Suppressor macrophage treated with lipopolysaccharide for 4 hours (primary cell): ENCODE measurements around the gene GALNT9.
"Not testable (repeated sequence)": the region's sequence is repeated elsewhere in the genome, so short reads cannot be mapped to it uniquely, and the experiment has no call there.

ENCODE experiments used
- DNase-seq: peaks from one replicate; pipeline ENCODE4 v3.0.0-alpha.2; 2020

GALNT9 gene

DNA sequence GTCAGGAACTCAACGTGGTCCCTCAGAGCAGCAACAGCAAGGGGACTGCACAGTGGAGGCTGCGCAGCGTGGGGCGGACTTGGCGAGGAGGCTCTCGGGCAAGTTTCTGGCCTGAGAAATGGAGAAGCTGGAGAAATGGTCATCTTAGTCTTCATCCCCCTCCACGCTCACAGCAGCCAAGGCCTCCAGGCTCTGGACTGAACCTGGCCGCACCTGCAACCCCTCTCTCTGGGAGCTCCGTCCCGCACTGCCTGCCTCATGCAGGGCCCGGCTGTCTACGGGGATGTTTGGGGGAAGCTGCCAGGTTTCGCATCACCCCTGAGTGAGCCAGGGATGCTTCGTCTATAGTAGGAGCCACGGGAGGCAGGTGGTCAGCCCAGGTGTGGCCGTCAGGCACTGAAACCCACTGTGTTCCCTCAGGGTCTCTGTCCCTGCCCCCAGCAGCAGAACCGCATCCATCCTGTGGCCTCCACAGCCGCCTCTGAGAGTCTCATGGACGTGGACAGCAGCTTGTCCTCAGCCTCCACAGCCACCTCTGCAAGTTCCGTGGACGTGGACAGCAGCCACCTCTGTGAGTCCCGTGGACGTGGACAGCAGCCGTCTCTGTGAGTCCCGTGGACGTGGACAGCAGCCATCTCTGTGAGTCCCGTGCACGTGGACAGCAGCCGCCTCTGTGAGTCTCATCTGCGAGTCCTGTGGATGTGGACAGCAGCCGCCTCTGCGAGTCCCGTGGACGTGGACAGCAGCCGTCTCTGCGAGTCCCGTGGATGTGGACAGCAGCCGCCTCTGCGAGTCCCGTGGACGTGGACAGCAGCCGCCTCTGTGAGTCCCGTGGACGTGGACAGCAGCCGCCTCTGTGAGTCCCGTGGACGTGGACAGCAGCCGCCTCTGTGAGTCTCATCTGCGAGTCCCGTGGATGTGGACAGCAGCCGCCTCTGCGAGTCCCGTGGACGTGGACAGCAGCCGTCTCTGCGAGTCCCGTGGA, 29.1 kb upstream of the GALNT9 start:
- DNase-seq: not testable (repeated sequence)

- DNase-seq: no peak
These were observed 28.3 kb upstream of the GALNT9 start for GRCh38 chr12:132357623-132358186.

DNA sequence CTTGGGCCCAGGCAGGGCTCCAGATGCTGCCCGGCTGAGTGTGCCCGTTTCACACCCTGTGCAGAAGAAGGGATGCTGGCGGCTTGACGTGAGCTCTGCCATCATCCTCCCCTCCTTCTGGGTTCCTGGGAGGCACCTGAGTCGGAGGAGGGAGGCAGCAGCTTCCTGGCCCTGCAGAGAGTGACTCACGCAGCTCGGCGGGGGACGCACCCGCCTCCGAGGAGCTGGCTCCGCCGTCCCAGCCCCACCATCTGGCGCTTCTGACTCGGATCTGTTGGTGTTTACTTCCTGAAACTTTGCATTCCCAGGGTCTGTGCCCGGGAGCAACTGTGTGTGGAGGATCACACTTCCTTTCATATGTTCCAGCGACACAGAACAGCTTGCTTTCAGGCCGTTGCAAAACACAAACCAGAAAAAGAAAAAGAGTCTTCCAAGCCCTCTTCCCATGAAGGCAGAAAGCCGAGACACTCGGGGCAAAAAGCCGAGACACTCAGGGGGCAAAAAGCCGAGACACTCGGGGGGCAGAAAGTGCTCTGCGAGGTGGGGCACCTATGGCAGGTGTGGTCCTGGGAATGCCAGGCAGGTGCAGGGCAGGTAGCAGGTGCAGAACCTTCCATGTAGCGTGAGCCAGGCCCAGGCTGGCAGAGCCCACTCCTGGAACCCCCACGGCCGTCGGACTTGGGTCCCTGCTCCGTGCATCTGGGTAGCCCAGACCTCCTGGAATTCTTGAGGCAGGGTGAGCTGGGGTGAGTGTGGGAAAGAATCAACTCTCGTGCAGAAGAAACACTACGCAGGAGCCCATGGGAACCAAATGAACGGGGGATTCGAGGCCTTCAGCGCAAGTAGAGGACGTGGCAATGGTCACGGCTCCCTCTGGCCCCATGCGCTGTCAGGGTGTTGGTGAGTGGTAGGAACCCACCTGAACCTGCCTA, 27.6 kb upstream of the GALNT9 start:
- DNase-seq: peak; percentile 11

DNA sequence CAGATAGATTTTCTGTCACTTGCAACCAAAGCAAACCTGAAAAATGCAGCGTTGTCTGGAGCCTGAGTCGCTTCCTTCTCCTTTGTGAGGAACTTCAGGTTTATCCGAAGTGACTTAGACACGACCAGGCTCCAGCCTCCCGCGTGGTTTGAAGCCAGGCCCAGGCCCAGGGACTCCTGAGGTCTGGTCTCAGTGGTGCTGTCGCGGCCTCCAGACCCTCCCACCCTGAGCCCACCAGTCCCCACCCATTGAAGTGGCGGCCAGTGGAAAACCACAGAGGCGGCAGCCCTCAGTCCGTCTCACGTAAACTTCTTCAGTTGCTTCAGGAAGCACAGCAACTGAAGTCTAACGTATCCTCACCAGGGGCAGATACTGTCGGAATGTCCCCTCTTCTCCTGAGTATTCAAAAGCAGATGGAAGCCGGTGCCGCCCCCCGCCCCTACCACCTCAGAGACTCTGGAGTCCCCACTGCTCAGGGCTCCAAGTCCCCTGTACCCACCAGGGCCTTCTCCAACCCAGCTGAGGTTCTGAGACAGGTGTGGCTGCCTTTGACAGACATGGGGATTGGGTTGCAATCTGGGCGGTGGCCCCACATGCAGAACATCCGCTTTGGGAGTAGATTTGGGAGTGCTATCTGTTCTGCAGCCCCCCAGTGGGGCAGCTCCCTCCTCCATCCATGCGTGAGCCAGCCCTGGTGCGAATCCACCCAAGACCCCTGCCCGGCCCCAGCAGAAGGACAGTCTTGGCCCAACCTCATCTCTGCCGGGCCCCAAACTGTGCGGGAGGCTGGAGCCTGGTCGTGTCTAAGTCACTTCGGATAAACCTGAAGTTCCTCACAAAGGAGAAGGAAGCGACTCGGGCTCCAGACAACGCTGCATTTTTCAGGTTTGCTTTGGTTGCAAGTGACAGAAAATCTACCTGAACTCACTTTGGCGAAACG, 26.6 kb upstream of the GALNT9 start:
- DNase-seq: no peak

- no peak for DNase-seq
These were observed 25.7 kb upstream of the GALNT9 start for GRCh38 chr12:132354982-132355680.

DNA sequence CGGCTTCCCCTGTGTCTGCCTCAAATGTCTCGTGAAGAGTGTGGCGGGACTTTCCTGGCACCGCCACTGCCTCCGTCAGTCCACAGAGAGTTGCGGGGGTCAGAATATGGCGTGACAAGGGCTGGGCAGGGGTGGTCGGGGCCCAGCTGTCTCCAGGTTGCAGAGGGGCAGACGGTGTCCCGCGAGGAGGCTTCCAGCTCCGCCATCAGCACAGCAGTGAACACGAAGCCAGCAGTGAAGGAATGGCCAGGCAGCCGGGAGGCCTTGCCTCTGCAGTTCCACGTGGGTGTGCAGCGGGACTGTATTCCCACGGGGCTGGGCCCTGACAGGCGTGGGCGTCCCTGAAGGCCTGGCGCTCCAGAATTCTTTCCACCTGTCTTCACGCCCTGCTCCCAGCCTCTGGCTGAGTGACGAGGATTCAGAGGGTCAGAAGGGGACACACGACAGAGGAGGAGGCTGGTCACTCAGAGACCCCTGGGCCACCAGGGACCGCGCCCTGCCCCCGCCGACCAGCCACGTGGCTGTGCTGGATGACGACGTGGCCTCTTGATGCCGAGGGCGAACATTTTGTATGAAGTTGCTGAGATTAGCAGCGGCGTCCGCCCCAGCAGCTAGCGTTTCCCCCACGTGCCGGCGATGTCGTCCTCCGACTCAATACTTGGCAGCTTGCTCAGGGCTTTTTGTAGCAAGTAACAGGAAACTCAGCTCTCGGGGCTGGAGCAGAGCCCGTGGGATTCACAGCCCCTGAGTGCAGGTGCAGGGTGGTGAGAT, 25.0 kb upstream of the GALNT9 start:
- no peak for DNase-seq

GRCh38 chr12:132353811-132354210, 24.4 kb upstream of the GALNT9 start:
- DNase-seq: no peak

- DNase-seq: no peak
These were observed 23.8 kb upstream of the GALNT9 start for GRCh38 chr12:132352896-132353800.

DNA sequence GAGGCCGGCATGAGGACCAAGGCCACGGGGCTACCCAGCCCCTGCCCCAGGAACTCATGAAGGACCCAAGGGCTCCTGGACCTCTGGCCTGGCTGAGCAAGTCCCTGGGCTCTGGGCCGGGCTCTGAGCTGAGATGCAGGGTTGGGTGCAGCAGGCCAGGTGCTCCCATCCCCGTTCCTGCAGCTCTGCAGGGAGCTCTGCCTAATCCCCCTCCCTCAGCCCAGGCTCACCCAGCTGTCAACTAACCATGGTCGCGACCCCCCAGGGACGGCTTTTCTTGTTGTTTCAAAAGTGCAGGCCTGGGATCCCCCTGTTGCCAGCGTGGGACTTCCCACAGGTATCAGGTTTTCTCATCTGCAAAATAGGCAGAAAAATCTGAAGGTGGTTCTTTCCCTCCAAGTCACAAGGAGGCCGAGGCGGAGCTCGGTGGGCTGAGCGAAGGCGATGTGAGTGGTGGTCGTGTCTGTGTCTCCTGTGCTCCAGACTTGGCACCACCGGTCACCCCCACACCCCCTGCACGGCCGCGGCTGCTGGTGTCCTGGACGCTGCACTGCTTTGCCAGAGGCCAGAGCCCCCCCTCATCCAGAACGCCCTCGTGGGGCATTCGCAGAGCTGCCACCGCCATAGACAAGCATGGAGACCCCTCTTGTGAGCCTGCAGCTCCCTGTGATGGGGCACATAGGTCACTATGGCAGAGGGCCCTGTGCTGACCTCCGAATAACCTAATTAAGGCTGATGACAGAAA, 22.5 kb upstream of the GALNT9 start:
- no peak for DNase-seq

DNA sequence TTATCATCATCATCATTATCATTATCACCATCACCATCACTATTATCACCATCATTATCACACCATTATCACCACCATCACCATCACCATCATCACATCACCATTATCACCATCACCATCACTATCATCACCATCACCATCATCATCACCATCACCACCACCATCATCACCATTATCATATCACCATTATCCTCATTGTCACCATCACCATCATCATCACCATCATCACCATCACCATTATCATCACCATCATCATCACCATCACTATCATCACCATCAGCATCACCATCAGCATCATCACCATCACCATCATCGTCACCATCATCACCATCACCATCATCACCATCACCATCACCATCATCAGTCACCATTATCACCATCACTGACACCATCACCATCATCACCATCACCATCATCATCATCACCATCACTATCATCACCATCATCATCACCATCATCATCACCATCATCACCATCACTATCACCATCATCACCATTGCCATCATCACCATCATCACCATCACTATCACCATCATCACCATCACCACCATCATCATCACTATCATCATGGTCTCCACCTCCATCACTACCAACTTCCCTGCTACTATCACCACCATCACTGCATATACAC, 20.2 kb upstream of the GALNT9 start:
- DNase-seq: no peak

GRCh38 chr12:132348176-132348575, 18.8 kb upstream of the GALNT9 start:
- no peak for DNase-seq

DNA sequence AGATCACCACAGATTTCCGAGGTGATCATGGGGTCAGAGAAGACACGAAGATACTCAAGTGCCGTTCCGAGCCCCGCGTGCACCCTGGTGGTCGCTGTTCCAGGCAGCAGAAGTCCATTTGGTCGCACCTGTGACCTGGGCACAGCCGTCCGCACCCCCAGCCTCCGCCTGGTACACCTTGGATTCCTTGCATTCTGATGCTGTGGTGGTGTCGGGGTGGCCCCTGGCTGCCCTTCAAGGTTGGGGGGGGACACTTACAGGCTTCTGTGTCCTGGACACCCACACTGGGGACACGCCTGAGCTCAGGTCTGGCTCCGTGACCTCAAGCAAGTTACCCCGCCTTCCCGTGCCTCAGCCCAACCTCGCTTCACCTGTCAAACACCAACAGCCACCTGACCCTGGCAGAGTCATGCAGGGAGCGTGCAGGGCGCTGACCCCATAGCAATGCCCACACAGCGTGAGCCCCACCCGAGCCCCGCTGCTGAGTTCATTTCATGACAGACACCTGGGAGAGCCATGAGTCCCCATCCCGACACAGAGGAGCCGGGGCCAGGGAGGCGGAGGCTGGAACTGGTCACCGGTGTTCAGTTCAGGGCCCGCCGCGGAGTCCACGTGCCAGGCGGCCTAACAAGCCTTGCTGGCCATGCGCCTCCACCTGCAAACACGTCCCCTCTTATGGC, 17.9 kb upstream of the GALNT9 start:
- DNase-seq: no peak

- no peak for DNase-seq
These were observed 17.2 kb upstream of the GALNT9 start for GRCh38 chr12:132346471-132347175.

DNA sequence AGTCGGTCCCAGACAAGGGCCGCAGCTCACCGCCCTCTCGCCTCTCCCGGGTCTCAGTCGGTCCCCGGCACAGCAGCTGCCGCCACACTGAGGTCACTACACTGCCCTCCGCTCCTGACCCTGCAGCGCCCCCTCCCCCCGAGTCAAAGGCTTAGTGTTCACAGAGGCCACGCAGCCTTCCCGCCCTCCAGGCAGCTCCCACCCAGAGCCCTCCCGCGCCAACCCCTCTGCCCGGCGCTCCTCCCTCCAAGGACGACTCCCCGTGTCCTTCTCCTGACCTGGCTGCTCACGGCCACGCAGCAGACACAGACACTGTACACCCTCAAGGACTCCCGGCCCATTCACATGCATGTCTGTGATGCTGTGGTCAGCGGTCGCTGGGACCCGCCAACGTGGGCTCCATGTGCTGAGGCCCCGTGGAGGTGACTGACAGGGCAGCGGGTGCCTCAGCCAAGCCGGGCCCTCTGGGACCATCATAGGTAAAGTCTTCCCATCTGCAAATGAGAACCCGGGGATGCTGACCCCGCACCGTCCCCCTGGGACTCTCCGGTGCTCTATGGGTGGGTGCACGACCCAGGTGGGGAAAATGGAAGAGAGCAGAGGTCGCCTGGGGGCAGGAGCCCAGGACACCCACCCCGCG, 16.3 kb upstream of the GALNT9 start:
- DNase-seq: no peak

GRCh38 chr12:132345126-132345525, 15.7 kb upstream of the GALNT9 start:
- no peak for DNase-seq

DNA sequence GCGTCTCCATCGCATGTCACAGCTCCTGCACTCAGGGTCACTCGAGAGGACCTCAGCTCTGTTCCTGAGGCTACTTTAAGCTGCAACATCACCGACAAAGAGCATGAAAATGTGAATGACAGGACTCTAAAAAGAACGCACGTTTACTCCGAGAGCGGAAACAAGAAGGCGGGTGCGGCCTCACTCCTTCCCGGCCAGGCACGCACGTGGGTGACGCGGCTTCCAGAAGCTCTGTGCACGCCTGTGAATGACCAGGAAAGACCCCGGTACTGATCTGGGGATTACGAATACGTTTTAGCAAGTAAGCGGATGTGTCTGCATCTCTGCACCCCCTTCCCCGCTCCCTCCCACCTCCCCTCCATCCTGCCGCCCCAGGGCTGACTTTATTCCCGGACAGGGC, 15.2 kb upstream of the GALNT9 start:
- DNase-seq: no peak
